ENCODE measurements around the gene NIN.
"Not testable (repeated sequence)": the region's sequence is repeated elsewhere in the genome, so short reads cannot be mapped to it uniquely, and the experiment has no call there.

The NIN gene

GRCh38 chr14:50821510-50822464, 9.2 kb downstream of the NIN start (continued):
- TF ChIP-seq ARNTL (CRISPR knock-in tag; IDR thresholded peaks at IDR 0.05; ENCODE audit: borderline replicate concordance, low read depth) (no peak), ZNF565 (CRISPR knock-in tag; conservative IDR thresholded peaks at IDR 0.05; ENCODE audit: low read depth) (no peak), ZNF8 (CRISPR knock-in tag; IDR thresholded peaks at IDR 0.05) (no peak), ZFP30 (CRISPR knock-in tag; IDR thresholded peaks at IDR 0.05) (no peak)
- TF ChIP-seq, protein P1, sequence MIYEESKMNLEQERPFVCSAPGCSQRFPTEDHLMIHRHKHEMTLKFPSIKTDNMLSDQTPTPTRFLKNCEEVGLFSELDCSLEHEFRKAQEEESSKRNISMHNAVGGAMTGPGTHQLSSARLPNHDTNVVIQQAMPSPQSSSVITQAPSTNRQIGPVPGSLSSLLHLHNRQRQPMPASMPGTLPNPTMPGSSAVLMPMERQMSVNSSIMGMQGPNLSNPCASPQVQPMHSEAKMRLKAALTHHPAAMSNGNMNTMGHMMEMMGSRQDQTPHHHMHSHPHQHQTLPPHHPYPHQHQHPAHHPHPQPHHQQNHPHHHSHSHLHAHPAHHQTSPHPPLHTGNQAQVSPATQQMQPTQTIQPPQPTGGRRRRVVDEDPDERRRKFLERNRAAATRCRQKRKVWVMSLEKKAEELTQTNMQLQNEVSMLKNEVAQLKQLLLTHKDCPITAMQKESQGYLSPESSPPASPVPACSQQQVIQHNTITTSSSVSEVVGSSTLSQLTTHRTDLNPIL (CRISPR knock-in tag; IDR thresholded peaks at IDR 0.05; ENCODE audit: low read depth) = no peak
- TF ChIP-seq, protein P2, sequence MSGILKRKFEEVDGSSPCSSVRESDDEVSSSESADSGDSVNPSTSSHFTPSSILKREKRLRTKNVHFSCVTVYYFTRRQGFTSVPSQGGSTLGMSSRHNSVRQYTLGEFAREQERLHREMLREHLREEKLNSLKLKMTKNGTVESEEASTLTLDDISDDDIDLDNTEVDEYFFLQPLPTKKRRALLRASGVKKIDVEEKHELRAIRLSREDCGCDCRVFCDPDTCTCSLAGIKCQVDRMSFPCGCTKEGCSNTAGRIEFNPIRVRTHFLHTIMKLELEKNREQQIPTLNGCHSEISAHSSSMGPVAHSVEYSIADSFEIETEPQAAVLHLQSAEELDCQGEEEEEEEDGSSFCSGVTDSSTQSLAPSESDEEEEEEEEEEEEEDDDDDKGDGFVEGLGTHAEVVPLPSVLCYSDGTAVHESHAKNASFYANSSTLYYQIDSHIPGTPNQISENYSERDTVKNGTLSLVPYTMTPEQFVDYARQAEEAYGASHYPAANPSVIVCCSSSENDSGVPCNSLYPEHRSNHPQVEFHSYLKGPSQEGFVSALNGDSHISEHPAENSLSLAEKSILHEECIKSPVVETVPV (CRISPR knock-in tag; IDR thresholded peaks at IDR 0.05) = no peak

- no peak for TF ChIP-seq TOX (CRISPR knock-in tag; IDR thresholded peaks at IDR 0.05; ENCODE audit: borderline replicate concordance)
- TF ChIP-seq, protein P3, sequence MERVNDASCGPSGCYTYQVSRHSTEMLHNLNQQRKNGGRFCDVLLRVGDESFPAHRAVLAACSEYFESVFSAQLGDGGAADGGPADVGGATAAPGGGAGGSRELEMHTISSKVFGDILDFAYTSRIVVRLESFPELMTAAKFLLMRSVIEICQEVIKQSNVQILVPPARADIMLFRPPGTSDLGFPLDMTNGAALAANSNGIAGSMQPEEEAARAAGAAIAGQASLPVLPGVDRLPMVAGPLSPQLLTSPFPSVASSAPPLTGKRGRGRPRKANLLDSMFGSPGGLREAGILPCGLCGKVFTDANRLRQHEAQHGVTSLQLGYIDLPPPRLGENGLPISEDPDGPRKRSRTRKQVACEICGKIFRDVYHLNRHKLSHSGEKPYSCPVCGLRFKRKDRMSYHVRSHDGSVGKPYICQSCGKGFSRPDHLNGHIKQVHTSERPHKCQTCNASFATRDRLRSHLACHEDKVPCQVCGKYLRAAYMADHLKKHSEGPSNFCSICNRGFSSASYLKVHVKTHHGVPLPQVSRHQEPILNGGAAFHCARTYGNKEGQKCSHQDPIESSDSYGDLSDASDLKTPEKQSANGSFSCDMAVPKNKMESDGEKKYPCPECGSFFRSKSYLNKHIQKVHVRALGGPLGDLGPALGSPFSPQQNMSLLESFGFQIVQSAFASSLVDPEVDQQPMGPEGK (CRISPR knock-in tag; IDR thresholded peaks at IDR 0.05; ENCODE audit: borderline replicate concordance) = no peak
- TF ChIP-seq TSHZ2 (CRISPR knock-in tag; IDR thresholded peaks at IDR 0.05) = no peak
- no peak for TF ChIP-seq ZFP3 (CRISPR knock-in tag; IDR thresholded peaks at IDR 0.05)
- no peak for TF ChIP-seq GLIS3 (CRISPR knock-in tag; IDR thresholded peaks at IDR 0.05)
- no peak for TF ChIP-seq BACH2 (CRISPR knock-in tag; IDR thresholded peaks at IDR 0.05; ENCODE audit: borderline replicate concordance)
- TF ChIP-seq, protein P1 (CRISPR knock-in tag; IDR thresholded peaks at IDR 0.05; ENCODE audit: low read depth) = no peak
- TF ChIP-seq ZFP30 (CRISPR knock-in tag; IDR thresholded peaks at IDR 0.05) = no peak
- no peak for TF ChIP-seq OSR1 (CRISPR knock-in tag; IDR thresholded peaks at IDR 0.05)
- TF ChIP-seq, protein P4, sequence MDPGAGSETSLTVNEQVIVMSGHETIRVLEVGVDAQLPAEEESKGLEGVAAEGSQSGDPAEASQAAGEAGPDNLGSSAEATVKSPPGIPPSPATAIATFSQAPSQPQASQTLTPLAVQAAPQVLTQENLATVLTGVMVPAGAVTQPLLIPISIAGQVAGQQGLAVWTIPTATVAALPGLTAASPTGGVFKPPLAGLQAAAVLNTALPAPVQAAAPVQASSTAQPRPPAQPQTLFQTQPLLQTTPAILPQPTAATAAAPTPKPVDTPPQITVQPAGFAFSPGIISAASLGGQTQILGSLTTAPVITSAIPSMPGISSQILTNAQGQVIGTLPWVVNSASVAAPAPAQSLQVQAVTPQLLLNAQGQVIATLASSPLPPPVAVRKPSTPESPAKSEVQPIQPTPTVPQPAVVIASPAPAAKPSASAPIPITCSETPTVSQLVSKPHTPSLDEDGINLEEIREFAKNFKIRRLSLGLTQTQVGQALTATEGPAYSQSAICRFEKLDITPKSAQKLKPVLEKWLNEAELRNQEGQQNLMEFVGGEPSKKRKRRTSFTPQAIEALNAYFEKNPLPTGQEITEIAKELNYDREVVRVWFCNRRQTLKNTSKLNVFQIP (CRISPR knock-in tag; IDR thresholded peaks at IDR 0.05; ENCODE audit: borderline replicate concordance, low read depth) = no peak
- TF ChIP-seq ZC3H10 (CRISPR knock-in tag; IDR thresholded peaks at IDR 0.05) = no peak
- no peak for TF ChIP-seq RARB (CRISPR knock-in tag; IDR thresholded peaks at IDR 0.05)
- ATAC-seq = no peak
Observed at GRCh38 chr14:50820786-50821509, 10.0 kb downstream of the NIN start.

- not testable (repeated sequence) for ATAC-seq
Observed at GRCh38 chr14:50819303-50819702, 11.7 kb downstream of the NIN start.

Measured in SK-N-SH treated with all-trans-retinoic acid at 6 μM for 48 hours (cell line).